ENCODE results near the gene ERCC5. TPM values are rescaled to one million over a fixed set of nuclear protein-coding genes. Genes with fewer than 3 reads are reported as not detected.

ERCC5 gene
- total and polyA plus RNA-seq, 2 of the 8 experiments (the other 6 are each of a cell fraction or from before 2014, with no cell fraction given): 3.8 to 24.4 TPM

GRCh38 chr13:102907886-102908515, 62.2 kb downstream of the ERCC5 start:
- DNase-seq (ENCODE audit: low read depth in 1 of 2, low spot score in 2 of 2) (no peak), FAIRE-seq (no peak)
- Histone ChIP-seq H3K36me3 (ENCODE audit: control insufficient read depth in 2 of 4, insufficient read depth in 4 of 4, low read length in 3 of 4) (no peaks in the 10 kb centered on the region), H2BK20ac (ENCODE audit: low read length) (no peak overlapping the region), H2BK120ac (replicated peaks; ENCODE audit: low read depth, low read length) (no peak overlapping the region), H3K14ac (ENCODE audit: insufficient read length) (no peak overlapping the region), H4K91ac (replicated peaks; ENCODE audit: insufficient read length, low read length) (no peak overlapping the region), H4K20me1 (replicated peaks in 1 of 2; ENCODE audit: control insufficient read depth in 1 of 2, insufficient read depth in 2 of 2, low read length in 2 of 2) (no peaks in the 10 kb centered on the region), H2BK15ac (ENCODE audit: low read length) (no peak overlapping the region), H3K9ac (replicated peaks in 1 of 4; ENCODE audit: extremely low read depth in 1 of 4, low read depth in 3 of 4, low read length in 3 of 4) (no peak overlapping the region), H3K23ac (ENCODE audit: insufficient read length) (no peak overlapping the region), H4K5ac (ENCODE audit: insufficient read length, low read depth, low read length) (no peak overlapping the region), H3K79me2 (ENCODE audit: control insufficient read depth in 1 of 2, insufficient read depth in 2 of 2, low read length in 2 of 2) (no peaks in the 10 kb centered on the region), H3K27ac (ENCODE audit: low read depth, low read length) (no peak overlapping the region), H3K23me2 (ENCODE audit: low read depth, low read length) (no peaks in the 10 kb centered on the region; the same call in 1 of the 2 replicates), H3K79me1 (ENCODE audit: low read depth, low read length) (no peaks in the 10 kb centered on the region), H3K4me3 (ENCODE audit: extremely low read depth in 1 of 4, insufficient read depth in 2 of 4, low read depth in 3 of 4, low read length in 4 of 4) (no peak overlapping the region), H2BK5ac (ENCODE audit: low read depth, low read length) (no peak overlapping the region), H3K4ac (replicated peaks; ENCODE audit: insufficient read length, low read depth, low read length) (no peak overlapping the region), H3K4me2 (ENCODE audit: insufficient read depth in 1 of 2, low read depth in 2 of 2, low read length in 2 of 2) (no peak overlapping the region), H2BK12ac (ENCODE audit: low read depth, low read length) (no peak overlapping the region), H3K18ac (ENCODE audit: extremely low read depth, low read length) (no peak overlapping the region), H2AK5ac (ENCODE audit: low read depth, low read length) (no peak overlapping the region), H3K4me1 (replicated peaks in 1 of 4; ENCODE audit: control insufficient read depth in 3 of 4, insufficient read depth in 4 of 4, low read length in 3 of 4) (peaks cover 0 to 2% (median 0%) of the 10 kb centered on the region in 4 experiments; a peak in 1 of 7 replicates), H3K9me3 (ENCODE audit: insufficient read depth in 2 of 2, low read depth in 1 of 2, low read length in 1 of 2) (no peaks in the 10 kb centered on the region), H2AFZ (ENCODE audit: low read length) (no peak overlapping the region), H4K8ac (ENCODE audit: extremely low read depth, insufficient read depth, low read length) (no peak overlapping the region), H3K27me3 (replicated peaks in 1 of 4; ENCODE audit: control insufficient read depth in 3 of 4, extremely low read depth in 1 of 4, insufficient read depth in 3 of 4, low read length in 3 of 4) (no peaks in the 10 kb centered on the region), H3K56ac (replicated peaks; ENCODE audit: insufficient read length, low read depth, low read length) (no peak overlapping the region)
- WGBS, 2 experiments (ENCODE audit: extremely low coverage in 1 of 2, insufficient coverage in 1 of 2, insufficient read length in 1 of 2, insufficient replicate concordance in 2 of 2, low coverage in 1 of 2, low lambda C conversion rate in 2 of 2, missing lambda C conversion rate in 1 of 2): 85% methylated on average over 4 of the region's 4 CpGs; no CpG with 5 or more reads in 1 of the 2 experiments
- CTCF ChIA-PET (ENCODE audit: partially characterized antibody): interaction anchor here (1.3 to 3.4 kb wide), 3 partner anchors 8 to 38 kb away, joined by 3 to 15 read pairs (median 3); no protein-coding TSS in a partner anchor
- POLR2A ChIA-PET (ENCODE audit: partially characterized antibody): no interaction called here
- TF ChIP-seq CHD1 (IDR thresholded peaks at IDR 0.05; ENCODE audit: low read depth, low read length): no peak
- TF ChIP-seq POLR2AphosphoS5 (IDR thresholded peaks at IDR 0.05; ENCODE audit: low read depth, low read length): no peak
- no peak for TF ChIP-seq SIX5 (IDR thresholded peaks at IDR 0.05; ENCODE audit: low read depth, low read length)
- no peak for TF ChIP-seq EZH2 (IDR thresholded peaks at IDR 0.05; ENCODE audit: low read depth, low read length, severe bottlenecking)
- TF ChIP-seq HDAC2 (IDR thresholded peaks at IDR 0.05; ENCODE audit: borderline replicate concordance in 1 of 2, low read depth in 2 of 2, low read length in 2 of 2): no peak
- TF ChIP-seq SIN3A (conservative IDR thresholded peaks at IDR 0.05 in 1 of 2, IDR thresholded peaks at IDR 0.05 in 1 of 2; ENCODE audit: low read depth in 1 of 2, low read length in 2 of 2): no peak
- TF ChIP-seq BACH1 (IDR thresholded peaks at IDR 0.05; ENCODE audit: low read length): no peak
- no peak for TF ChIP-seq MAX (IDR thresholded peaks at IDR 0.05)
- TF ChIP-seq USF2 (IDR thresholded peaks at IDR 0.05; ENCODE audit: low read length): no peak
- no peak for TF ChIP-seq ATF3 (IDR thresholded peaks at IDR 0.05; ENCODE audit: insufficient read depth, low read depth, low read length)
